GM12878 (cell line): ENCODE data around the gene PKD1L1. TPM values are rescaled to one million over a fixed set of nuclear protein-coding genes. Genes with fewer than 3 reads are reported as not detected.

Source experiments
- ATAC-seq: fragments of 200-7000 bp; cut with Tn5 transposase; 3 replicates; pipeline ENCODE4 v1.9.1; 2020; ENCODE audit warnings: mild to moderate bottlenecking, moderate library complexity
- BruUV-seq: library from RNA; stranded (reverse); fragments of 400-500 nt; replicated peaks from 2 replicates; lab custom pipeline; 2021; lab: Mats Ljungman, UMichigan
- CTCF ChIA-PET: fragments of 300-600 bp; sonication (Branson Sonifier 250); formaldehyde crosslinking; extraction: SDS; loops from one replicate; lab custom pipeline; 2021; ENCODE audit warnings: inconsistent platforms; lab: Yijun Ruan, JAX
- POLR2A ChIA-PET: fragments of 350-600 bp; formaldehyde crosslinking; extraction: SDS; loops from one replicate; lab custom pipeline; 2021; ENCODE audit warnings: inconsistent platforms; lab: Charles Lee
- RAD21 ChIA-PET: fragments of 300-600 bp; sonication (Branson Sonifier 250); formaldehyde crosslinking; loops from one replicate; lab custom pipeline; 2023; ENCODE audit warnings: antibody characterized with exemption; ENCODE audit not compliant: unreplicated experiment; lab: Charles Lee
- SMC1A ChIA-PET: fragments of 300-600 bp; sonication (Branson Sonifier 250); formaldehyde crosslinking; loops from one replicate; lab custom pipeline; 2023; ENCODE audit not compliant: unreplicated experiment, uncharacterized antibody; lab: Charles Lee
- DNase-seq: peaks from one replicate; pipeline ENCODE4 v3.0.0-alpha.2; 2011; ENCODE audit warnings: low read depth, low spot score
- FAIRE-seq: peaks from 3 replicates; lab custom pipeline; 2011; peaks lifted over from hg19 to GRCh38; lab: Jason Lieb, UNC
- H2AFZ ChIP-seq: 2 replicates; pipeline ENCODE4 v1.6.0; 2011; ENCODE audit warnings: low read depth, low read length, control low read depth; ENCODE audit not compliant: control insufficient read depth
- H3K27ac ChIP-seq: 2 replicates; pipeline ENCODE4 v1.5.1; 2011; ENCODE audit warnings: control low read depth; ENCODE audit not compliant: control insufficient read depth, insufficient read depth
- H3K27me3 ChIP-seq, 2 experiments: replicated peaks in 1 of 2; 2 replicates each; pipeline versions ENCODE4 v1.6.0 to v1.6.1; 2011; ENCODE audit warnings: low read length in 1 of 2; ENCODE audit not compliant: control insufficient read depth in 2 of 2, insufficient read depth in 2 of 2
- H3K36me3 ChIP-seq, 2 experiments: 2 replicates each; pipeline ENCODE4 v1.5.1; 2011; ENCODE audit warnings: low read length in 1 of 2; ENCODE audit not compliant: control insufficient read depth in 2 of 2, insufficient read depth in 2 of 2
- H3K4me1 ChIP-seq: 2 replicates; pipeline ENCODE4 v1.6.1; 2011; ENCODE audit warnings: mild to moderate bottlenecking, low read length, moderate library complexity, mixed read lengths; ENCODE audit not compliant: control insufficient read depth, insufficient read depth
- H3K4me2 ChIP-seq: 2 replicates; pipeline ENCODE4 v1.6.0; 2011; ENCODE audit warnings: control low read depth; ENCODE audit not compliant: control insufficient read depth, insufficient read depth
- H3K4me3 ChIP-seq: fragments of 200-600 bp; sonication (generic); 2 replicates; pipeline ENCODE4 v1.5.1; 2016
- H3K79me2 ChIP-seq: 2 replicates; pipeline ENCODE4 v1.6.0; 2011; ENCODE audit warnings: low read length; ENCODE audit not compliant: control insufficient read depth, insufficient read depth
- H3K9ac ChIP-seq: 2 replicates; pipeline ENCODE4 v1.8.0; 2011; ENCODE audit warnings: low read length, control low read depth, mixed read lengths; ENCODE audit not compliant: control insufficient read depth, insufficient read depth
- H3K9me3 ChIP-seq: replicated peaks from 3 replicates; pipeline ENCODE4 v1.5.1; 2011; ENCODE audit warnings: mild to moderate bottlenecking, low read length; ENCODE audit not compliant: control insufficient read depth, insufficient read depth
- H4K20me1 ChIP-seq: 2 replicates; pipeline ENCODE4 v1.6.0; 2011; ENCODE audit not compliant: control insufficient read depth, insufficient read depth
- BCL11A ChIP-seq: IDR thresholded peaks from 2 replicates; pipeline ENCODE4 v1.6.1; 2011; ENCODE audit warnings: low read depth, low read length
- CREB1 ChIP-seq: IDR thresholded peaks from 2 replicates; pipeline ENCODE4 v1.6.1; 2012; ENCODE audit warnings: low read depth, mild to moderate bottlenecking, inconsistent platforms
- E2F4 ChIP-seq: IDR thresholded peaks from 2 replicates; pipeline ENCODE4 v1.6.1; 2012; ENCODE audit warnings: low read depth, low read length, improper control_type of control experiment
- E4F1 ChIP-seq: fragments of 450-650 bp; IDR thresholded peaks from 2 replicates; pipeline ENCODE4 v1.6.1; 2018; ENCODE audit warnings: borderline replicate concordance, mild to moderate bottlenecking; ENCODE audit not compliant: partially characterized antibody
- EED ChIP-seq: sonication (generic); IDR thresholded peaks from 2 replicates; pipeline ENCODE4 v1.6.1; 2016; ENCODE audit warnings: antibody characterized with exemption, low read depth
- ESRRA ChIP-seq: IDR thresholded peaks from 2 replicates; pipeline ENCODE4 v1.6.1; 2012; ENCODE audit warnings: mild to moderate bottlenecking, low read length, improper control_type of control experiment
- HDAC6 ChIP-seq: fragments of 200-600 bp; sonication (generic); IDR thresholded peaks from one replicate; pipeline ENCODE4 v1.8.0; 2017; ENCODE audit warnings: antibody characterized with exemption; ENCODE audit not compliant: unreplicated experiment
- NFIC ChIP-seq: IDR thresholded peaks from 2 replicates; pipeline ENCODE4 v1.6.1; 2012; ENCODE audit warnings: low read depth, mild to moderate bottlenecking, inconsistent platforms, low read length, moderate library complexity
- NR2C1 ChIP-seq: fragments of 450-650 bp; IDR thresholded peaks from 2 replicates; pipeline ENCODE4 v1.6.1; 2017; ENCODE audit warnings: antibody characterized with exemption, mild to moderate bottlenecking, moderate library complexity
- NRF1 ChIP-seq: conservative IDR thresholded peaks from 2 replicates; pipeline ENCODE4 v1.6.1; 2011; ENCODE audit warnings: mild to moderate bottlenecking, low read depth, low read length, improper control_type of control experiment
- POLR2A ChIP-seq: IDR thresholded peaks from 2 replicates; pipeline ENCODE4 v1.6.1; 2011; ENCODE audit warnings: low read depth, mild to moderate bottlenecking, low read length
- SRF ChIP-seq, 2 experiments: IDR thresholded peaks; 2 replicates each; pipeline ENCODE4 v1.6.1; 2011; ENCODE audit warnings: low read depth in 2 of 2, low read length in 2 of 2, mild to moderate bottlenecking in 1 of 2, moderate library complexity in 1 of 2
- ZNF274 ChIP-seq: IDR thresholded peaks from one replicate; pipeline ENCODE4 v1.8.0; 2011; ENCODE audit not compliant: insufficient read length, insufficient read depth
- ZNF384 ChIP-seq: IDR thresholded peaks from 2 replicates; pipeline ENCODE4 v1.6.1; 2012; ENCODE audit warnings: low read depth, mild to moderate bottlenecking, low read length, improper control_type of control experiment, borderline replicate concordance
- WGBS: methylation state at CpG from one replicate; pipeline ENCODE4 v1.1.6; 2016; ENCODE audit warnings: low lambda C conversion rate; ENCODE audit not compliant: insufficient replicate concordance, insufficient coverage; ENCODE audit errors: missing lambda C conversion rate; 5-methylcytosine and 5-hydroxymethylcytosine counted together
- in situ Hi-C: fragments of 300-500 bp; cut with MboI; formaldehyde crosslinking; loops from 9 replicates; pipeline ENCODE4 v1.14.3; 2018; ENCODE audit warnings: mixed read lengths
- intact Hi-C: fragments of 100-400 bp; cut with micrococcal nuclease; formaldehyde crosslinking; loops from one replicate; pipeline ENCODE4 v1.14.2; 2022; ENCODE audit not compliant: unreplicated experiment
- polyA plus RNA-seq, 11 experiments: library from polyadenylated mRNA; depleted of rRNA in 4 of 11; unstranded in 6 of 11; stranded (reverse) in 5 of 11; fragments of >200 nt; fragmentation: Nextera tagmentation in 4 of 11; fragmentation: Illumina TruSeq in 1 of 11; extraction: Ambion mirVana in 4 of 11; extraction: Trizol in 1 of 11; gene quantifications; 1 replicate in 1 of 11; 2 replicates in 10 of 11; pipeline versions ENCODE4 v1.2.1 to v1.2.3, GENCODE V29; 2011 to 2016; ENCODE audit warnings: inconsistent platforms in 2 of 11, missing spikeins in 2 of 11, low read depth in 1 of 11
- total RNA-seq, 4 experiments: library from RNA; depleted of rRNA in 3 of 4; stranded (reverse); fragments of >200 nt in 3 of 4; fragmentation: Illumina TruSeq in 1 of 4; extraction: Trizol in 1 of 4; gene quantifications; 2 replicates each; pipeline versions ENCODE4 v1.2.1 to v1.2.3, GENCODE V29; 2013 to 2021

The PKD1L1 gene
- total and polyA plus RNA-seq, 10 of the 15 experiments (the other 5 are each of a cell fraction or from before 2014, with no cell fraction given): under 0.01 to 0.05 (median 0.02) TPM; not detected in 3

- no peak overlapping the region for H3K4me2 ChIP-seq
- CTCF ChIA-PET: no interaction called here
- H3K4me1 ChIP-seq: no peaks in the 10 kb centered on the region
- POLR2A ChIA-PET: no interaction called here
- SMC1A ChIA-PET: no interaction called here
- TF ChIP-seq NR2C1: no peak
- TF ChIP-seq SRF (IDR thresholded peaks at IDR 0.05; ENCODE audit: low read depth in 2 of 2, low read length in 2 of 2): no peak
- no peak overlapping the region for H3K9ac ChIP-seq
- no peak overlapping the region for H2AFZ ChIP-seq
- no TSS peak for BruUV-seq
- WGBS: 65% methylated on average over 9 of the region's 9 CpGs
- H3K36me3 ChIP-seq: no peaks in the 10 kb centered on the region
- DNase-seq (no peak), ATAC-seq (no peak), FAIRE-seq (no peak)
- H3K9me3 ChIP-seq: no peaks in the 10 kb centered on the region
- H3K4me3 ChIP-seq: no peak overlapping the region
- no peak overlapping the region for H3K27ac ChIP-seq
- intact Hi-C loops: no loop called here
- no peaks in the 10 kb centered on the region for H4K20me1 ChIP-seq
- H3K79me2 ChIP-seq: no peaks in the 10 kb centered on the region
- peaks cover 0 to 7% of the 10 kb centered on the region in 2 experiments; a peak in 3 of 4 replicates for H3K27me3 ChIP-seq
- RAD21 ChIA-PET: no interaction called here
- in situ Hi-C loops: no loop called here
Measured at GRCh38 chr7:47730142-47730541, 218.1 kb downstream of the PKD1L1 start.

- intact Hi-C loops (no loop called here), in situ Hi-C loops (no loop called here)
- H3K9ac ChIP-seq: no peak overlapping the region
- no peak overlapping the region for H2AFZ ChIP-seq
- FAIRE-seq (no peak), DNase-seq (no peak), ATAC-seq (no peak)
- POLR2A ChIA-PET: no interaction called here
- CTCF ChIA-PET: no interaction called here
- no peaks in the 10 kb centered on the region for H3K79me2 ChIP-seq
- H3K4me3 ChIP-seq: no peak overlapping the region
- no peak overlapping the region for H3K27ac ChIP-seq
- no peaks in the 10 kb centered on the region for H4K20me1 ChIP-seq
- no peak overlapping the region for H3K4me2 ChIP-seq
- RAD21 ChIA-PET: no interaction called here
- SMC1A ChIA-PET: no interaction called here
- peaks cover under 1% of the 10 kb centered on the region; the same call in 1 of the 2 replicates for H3K4me1 ChIP-seq
- H3K27me3 ChIP-seq: peaks cover 0 to 2% of the 10 kb centered on the region in 2 experiments; a peak in 1 of 4 replicates
- 18% methylated on average over 3 of the region's 3 CpGs for WGBS
- no peaks in the 10 kb centered on the region for H3K36me3 ChIP-seq
- BruUV-seq: no TSS peak
- H3K9me3 ChIP-seq: no peaks in the 10 kb centered on the region
- TF ChIP-seq CREB1 (no peak), POLR2A (no peak), ZNF384 (no peak), E4F1 (no peak), NRF1 (no peak), E2F4 (no peak), BCL11A (no peak), EED (no peak), HDAC6 (no peak), NFIC (no peak), ZNF274 (no peak), ESRRA (no peak)
Measured at GRCh38 chr7:47726047-47726726, 222.1 kb downstream of the PKD1L1 start.
